H9 (cell line): Measurements from ENCODE around the gene GDI1. TPM values are rescaled to one million over a fixed set of nuclear protein-coding genes. Genes with fewer than 3 reads are reported as not detected.

Experiments
- DNase-seq: peaks from one replicate; pipeline ENCODE4 v3.0.0-alpha.2; 2017
- H2AFZ ChIP-seq: one replicate; pipeline ENCODE4 v1.6.1; 2013; ENCODE audit warnings: mild to moderate bottlenecking, low read length, control low read depth, moderate library complexity
- H2AK5ac ChIP-seq: 2 replicates; pipeline ENCODE4 v1.6.1; 2013; ENCODE audit warnings: low read length, control low read depth, mixed read lengths; ENCODE audit not compliant: insufficient read length
- H2BK120ac ChIP-seq: one replicate; pipeline ENCODE4 v1.6.1; 2013; ENCODE audit warnings: low read depth, mild to moderate bottlenecking, low read length, control low read depth, inconsistent platforms; ENCODE audit not compliant: poor library complexity, severe bottlenecking
- H2BK12ac ChIP-seq: 2 replicates; pipeline ENCODE4 v1.6.1; 2013; ENCODE audit warnings: low read length, control low read depth, mixed read lengths, low read depth; ENCODE audit not compliant: insufficient read length
- H2BK15ac ChIP-seq: 2 replicates; pipeline ENCODE4 v1.6.1; 2013; ENCODE audit warnings: low read depth, low read length, control low read depth
- H2BK20ac ChIP-seq: one replicate; pipeline ENCODE4 v1.6.1; 2013; ENCODE audit warnings: low read depth, mild to moderate bottlenecking, low read length, control low read depth, inconsistent platforms; ENCODE audit not compliant: poor library complexity, severe bottlenecking
- H2BK5ac ChIP-seq: 2 replicates; pipeline ENCODE4 v1.6.1; 2013; ENCODE audit warnings: low read length, control low read depth, mixed read lengths; ENCODE audit not compliant: insufficient read length
- H3K14ac ChIP-seq: 2 replicates; pipeline ENCODE4 v1.6.1; 2013; ENCODE audit warnings: low read length, control low read depth; ENCODE audit not compliant: insufficient read depth
- H3K18ac ChIP-seq: 2 replicates; pipeline ENCODE4 v1.6.1; 2013; ENCODE audit warnings: low read depth, mild to moderate bottlenecking, mixed read lengths, low read length, control low read depth; ENCODE audit not compliant: insufficient read length
- H3K23ac ChIP-seq: 2 replicates; pipeline ENCODE4 v1.6.1; 2013; ENCODE audit warnings: low read length, control low read depth, mixed read lengths, low read depth; ENCODE audit not compliant: insufficient read length
- H3K23me2 ChIP-seq: 2 replicates; pipeline ENCODE4 v1.6.1; 2013; ENCODE audit warnings: low read depth, mild to moderate bottlenecking, mixed read lengths, low read length, control low read depth; ENCODE audit not compliant: insufficient read length, poor library complexity, severe bottlenecking
- H3K27ac ChIP-seq: 2 replicates; pipeline ENCODE4 v1.5.1; 2013; ENCODE audit warnings: low read length, control low read depth, mixed read lengths, low read depth; ENCODE audit not compliant: insufficient read length
- H3K27me3 ChIP-seq: 2 replicates; pipeline ENCODE4 v1.6.1; 2013; ENCODE audit warnings: low read length, control low read depth, inconsistent platforms; ENCODE audit not compliant: insufficient read depth
- H3K4ac ChIP-seq: 2 replicates; pipeline ENCODE4 v1.6.1; 2013; ENCODE audit warnings: low read depth, mild to moderate bottlenecking, control low read depth, inconsistent platforms, low read length, moderate library complexity
- H3K4me1 ChIP-seq: 2 replicates; pipeline ENCODE4 v1.6.1; 2013; ENCODE audit warnings: low read length, control low read depth, inconsistent platforms; ENCODE audit not compliant: insufficient read depth
- H3K4me2 ChIP-seq: 2 replicates; pipeline ENCODE4 v1.6.1; 2013; ENCODE audit warnings: low read length, control low read depth, mixed read lengths; ENCODE audit not compliant: insufficient read length, insufficient read depth
- H3K56ac ChIP-seq: 2 replicates; pipeline ENCODE4 v1.6.1; 2013; ENCODE audit warnings: low read depth, mild to moderate bottlenecking, mixed read lengths, low read length, control low read depth; ENCODE audit not compliant: insufficient read length
- H3K79me1 ChIP-seq: 2 replicates; pipeline ENCODE4 v1.6.1; 2013; ENCODE audit warnings: low read depth, mild to moderate bottlenecking, moderate library complexity, low read length, control low read depth, inconsistent platforms; ENCODE audit not compliant: insufficient read depth, poor library complexity, severe bottlenecking
- H3K79me2 ChIP-seq: 2 replicates; pipeline ENCODE4 v1.6.1; 2013; ENCODE audit warnings: low read length, control low read depth, inconsistent platforms; ENCODE audit not compliant: insufficient read depth
- H3K9ac ChIP-seq: 2 replicates; pipeline ENCODE4 v1.6.1; 2013; ENCODE audit warnings: low read length, control low read depth, mixed read lengths; ENCODE audit not compliant: insufficient read length; ENCODE audit errors: extremely low read depth
- H3K9me3 ChIP-seq: one replicate; pipeline ENCODE4 v1.6.1; 2013; ENCODE audit warnings: low read depth, low read length, inconsistent platforms; ENCODE audit not compliant: control insufficient read depth
- H3T11ph ChIP-seq: one replicate; pipeline ENCODE4 v1.6.1; 2013; ENCODE audit warnings: mild to moderate bottlenecking, low read length, control low read depth, inconsistent platforms
- H4K20me1 ChIP-seq: one replicate; pipeline ENCODE4 v1.6.1; 2013; ENCODE audit not compliant: control insufficient read depth, insufficient read length, insufficient read depth
- H4K5ac ChIP-seq: 2 replicates; pipeline ENCODE4 v1.6.1; 2013; ENCODE audit warnings: low read depth, mild to moderate bottlenecking, mixed read lengths, low read length, control low read depth; ENCODE audit not compliant: insufficient read length
- H4K8ac ChIP-seq: replicated peaks from 2 replicates; pipeline ENCODE4 v1.6.1; 2013; ENCODE audit warnings: low read length, control low read depth, mixed read lengths, low read depth; ENCODE audit not compliant: insufficient read length
- H4K91ac ChIP-seq: 2 replicates; pipeline ENCODE4 v1.6.1; 2013; ENCODE audit warnings: low read depth, mild to moderate bottlenecking, moderate library complexity, mixed read lengths, low read length, control low read depth; ENCODE audit not compliant: insufficient read length
- H3K27ac Mint-ChIP-seq, 3 experiments: 2 replicates in 2 of 3; 3 replicates in 1 of 3; pipeline ENCODE4 v1.8.0; 2020 to 2021; ENCODE audit warnings: mixed read lengths in 3 of 3, mild to moderate bottlenecking in 1 of 3, moderate library complexity in 1 of 3
- H3K27me3 Mint-ChIP-seq: 2 replicates; pipeline ENCODE4 v1.8.0; 2021; ENCODE audit warnings: low read depth, mild to moderate bottlenecking, moderate library complexity, mixed read lengths
- H3K36me3 Mint-ChIP-seq, 3 experiments: 2 replicates in 2 of 3; 3 replicates in 1 of 3; pipeline ENCODE4 v1.8.0; 2020 to 2021; ENCODE audit warnings: low read depth in 3 of 3, mixed read lengths in 3 of 3; ENCODE audit not compliant: insufficient read depth in 1 of 3
- H3K4me1 Mint-ChIP-seq, 2 experiments: 2 replicates each; pipeline ENCODE4 v1.8.0; 2020; ENCODE audit warnings: mixed read lengths in 2 of 2
- H3K4me3 Mint-ChIP-seq, 2 experiments: 2 replicates in 1 of 2; 3 replicates in 1 of 2; pipeline ENCODE4 v1.8.0; 2020 to 2021; ENCODE audit warnings: mild to moderate bottlenecking in 2 of 2, mixed read lengths in 2 of 2, moderate library complexity in 1 of 2
- H3K9me3 Mint-ChIP-seq, 2 experiments: 2 replicates in 1 of 2; 3 replicates in 1 of 2; pipeline ENCODE4 v1.8.0; 2020; ENCODE audit warnings: mild to moderate bottlenecking in 2 of 2, mixed read lengths in 2 of 2, moderate library complexity in 1 of 2
- WGBS: extraction: QIAGEN DNeasy Blood & Tissue Kit; methylation state at CpG from one replicate; pipeline ENCODE4 v1.1.7; 2013; ENCODE audit warnings: missing lambda C conversion rate, low lambda C conversion rate, mixed read lengths; ENCODE audit not compliant: insufficient read length; ENCODE audit errors: extremely low coverage; 5-methylcytosine and 5-hydroxymethylcytosine counted together
- total RNA-seq: library from RNA; stranded (reverse); gene quantifications from 2 replicates; pipeline ENCODE4 v1.2.1, GENCODE V29; 2021
- TF ChIP-seq, protein P1 (sequence below): fragments of 200-600 bp; sonication (generic); conservative IDR thresholded peaks from 3 replicates; pipeline ENCODE4 v1.8.0; 2021; ENCODE audit warnings: antibody characterized with exemption, mild to moderate bottlenecking

The GDI1 gene
- total RNA-seq, 1 experiment from 2014 or later = 111 TPM

DNA sequence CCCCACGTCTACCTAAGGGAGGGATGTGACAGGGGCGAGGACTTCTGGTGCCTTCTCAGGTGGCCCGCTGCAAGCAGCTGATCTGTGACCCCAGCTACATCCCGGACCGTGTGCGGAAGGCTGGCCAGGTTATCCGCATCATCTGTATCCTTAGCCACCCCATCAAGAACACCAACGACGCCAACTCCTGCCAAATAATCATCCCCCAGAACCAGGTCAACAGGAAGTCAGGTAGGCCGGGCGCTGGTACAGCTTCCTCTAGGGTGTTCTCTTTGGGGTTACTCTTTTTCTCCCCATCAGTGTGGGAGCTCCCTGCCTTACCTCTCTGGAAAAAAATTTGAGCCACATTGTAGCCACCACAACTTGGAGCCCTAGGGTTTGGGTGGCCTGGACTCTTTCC, 4.6 kb downstream of the GDI1 start:
- H3K4me3 Mint-ChIP-seq = no peak overlapping the region
- Histone ChIP-seq H2BK12ac (no peak overlapping the region), H3K9ac (no peak overlapping the region), H3K4me1 (no peaks in the 10 kb centered on the region), H3K79me1 (no peaks in the 10 kb centered on the region), H2AFZ (no peak overlapping the region), H2BK5ac (no peak overlapping the region), H4K20me1 (no peaks in the 10 kb centered on the region), H3K27me3 (no peaks in the 10 kb centered on the region), H3K14ac (no peak overlapping the region), H2BK120ac (no peak overlapping the region), H3K4ac (no peak overlapping the region), H3K4me2 (no peak overlapping the region), H2AK5ac (no peak overlapping the region), H3T11ph (no peak overlapping the region), H3K18ac (no peak overlapping the region), H3K23ac (no peak overlapping the region), H3K27ac (no peak overlapping the region), H4K91ac (no peak overlapping the region), H4K8ac (no peak overlapping the region), H4K5ac (no peak overlapping the region), H3K9me3 (peaks cover 28% of the 10 kb centered on the region), H2BK20ac (no peak overlapping the region), H2BK15ac (no peak overlapping the region), H3K23me2 (peaks cover 10% of the 10 kb centered on the region), H3K79me2 (peaks cover 2% of the 10 kb centered on the region; the same call in 1 of the 2 replicates), H3K56ac (no peak overlapping the region)
- peaks cover 8 to 10% of the 10 kb centered on the region in 2 experiments for H3K4me1 Mint-ChIP-seq
- H3K9me3 Mint-ChIP-seq = peaks cover 56 to 75% of the 10 kb centered on the region in 2 experiments
- H3K27ac Mint-ChIP-seq = no peak overlapping the region
- DNase-seq = no peak
- TF ChIP-seq, protein P1, sequence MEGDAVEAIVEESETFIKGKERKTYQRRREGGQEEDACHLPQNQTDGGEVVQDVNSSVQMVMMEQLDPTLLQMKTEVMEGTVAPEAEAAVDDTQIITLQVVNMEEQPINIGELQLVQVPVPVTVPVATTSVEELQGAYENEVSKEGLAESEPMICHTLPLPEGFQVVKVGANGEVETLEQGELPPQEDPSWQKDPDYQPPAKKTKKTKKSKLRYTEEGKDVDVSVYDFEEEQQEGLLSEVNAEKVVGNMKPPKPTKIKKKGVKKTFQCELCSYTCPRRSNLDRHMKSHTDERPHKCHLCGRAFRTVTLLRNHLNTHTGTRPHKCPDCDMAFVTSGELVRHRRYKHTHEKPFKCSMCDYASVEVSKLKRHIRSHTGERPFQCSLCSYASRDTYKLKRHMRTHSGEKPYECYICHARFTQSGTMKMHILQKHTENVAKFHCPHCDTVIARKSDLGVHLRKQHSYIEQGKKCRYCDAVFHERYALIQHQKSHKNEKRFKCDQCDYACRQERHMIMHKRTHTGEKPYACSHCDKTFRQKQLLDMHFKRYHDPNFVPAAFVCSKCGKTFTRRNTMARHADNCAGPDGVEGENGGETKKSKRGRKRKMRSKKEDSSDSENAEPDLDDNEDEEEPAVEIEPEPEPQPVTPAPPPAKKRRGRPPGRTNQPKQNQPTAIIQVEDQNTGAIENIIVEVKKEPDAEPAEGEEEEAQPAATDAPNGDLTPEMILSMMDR = no peak
- H3K36me3 Mint-ChIP-seq = peaks cover 21 to 60% (median 57%) of the 10 kb centered on the region in 3 experiments; a peak in 6 of 7 replicates
- WGBS = no CpG with 5 or more reads among the region's 11 CpGs
- no peaks in the 10 kb centered on the region; the same call in 1 of the 2 replicates for H3K27me3 Mint-ChIP-seq
